ENCODE data around the gene PALM.
A peak's percentile ranks its signal among the peaks of the same experiment; 100 is the strongest.

Gene PALM

GRCh38 chr19:670609-671075, 38.1 kb upstream of the PALM start:
- Histone ChIP-seq H3K4me1 (ENCODE audit: insufficient read depth, poor library complexity, severe bottlenecking) (no peaks in the 10 kb centered on the region), H3K9me3 (ENCODE audit: severe bottlenecking) (no peaks in the 10 kb centered on the region), H3K4me3 (ENCODE audit: severe bottlenecking) (no peak overlapping the region), H3K36me3 (ENCODE audit: low read depth) (no peaks in the 10 kb centered on the region), H3K27me3 (ENCODE audit: insufficient read depth, poor library complexity, severe bottlenecking) (no peaks in the 10 kb centered on the region), H3K27ac (ENCODE audit: poor library complexity, severe bottlenecking) (no peak overlapping the region)
- DNase-seq (ENCODE audit: low spot score) (no peak), ATAC-seq (ENCODE audit: low read depth) (no peak)
- no peak for TF ChIP-seq CTCF (IDR thresholded peaks at IDR 0.05; ENCODE audit: poor library complexity, severe bottlenecking)

GRCh38 chr19:674282-675151, 34.2 kb upstream of the PALM start:
- ATAC-seq (ENCODE audit: low read depth) (no peak), DNase-seq (ENCODE audit: low spot score) (no peak)
- Histone ChIP-seq H3K27me3 (ENCODE audit: insufficient read depth, poor library complexity, severe bottlenecking) (no peaks in the 10 kb centered on the region), H3K27ac (ENCODE audit: poor library complexity, severe bottlenecking) (peak overlapping the region; percentile 96), H3K4me1 (ENCODE audit: insufficient read depth, poor library complexity, severe bottlenecking) (peaks cover 5% of the 10 kb centered on the region), H3K4me3 (ENCODE audit: severe bottlenecking) (no peak overlapping the region), H3K36me3 (ENCODE audit: low read depth) (peaks cover 17% of the 10 kb centered on the region), H3K9me3 (ENCODE audit: severe bottlenecking) (no peaks in the 10 kb centered on the region)
- TF ChIP-seq CTCF (IDR thresholded peaks at IDR 0.05; ENCODE audit: poor library complexity, severe bottlenecking) = no peak

GRCh38 chr19:676007-676338, 32.8 kb upstream of the PALM start:
- H3K27me3 ChIP-seq (ENCODE audit: insufficient read depth, poor library complexity, severe bottlenecking) = no peaks in the 10 kb centered on the region
- no peaks in the 10 kb centered on the region for H3K9me3 ChIP-seq (ENCODE audit: severe bottlenecking)
- H3K4me1 ChIP-seq (ENCODE audit: insufficient read depth, poor library complexity, severe bottlenecking) = peaks cover 5% of the 10 kb centered on the region
- peak overlapping the region; percentile 84 for H3K4me3 ChIP-seq (ENCODE audit: severe bottlenecking)
- ATAC-seq (ENCODE audit: low read depth) = no peak
- peak overlapping the region; percentile 96 for H3K27ac ChIP-seq (ENCODE audit: poor library complexity, severe bottlenecking)
- no peak for TF ChIP-seq CTCF (IDR thresholded peaks at IDR 0.05; ENCODE audit: poor library complexity, severe bottlenecking)
- DNase-seq (ENCODE audit: low spot score) = no peak
- H3K36me3 ChIP-seq (ENCODE audit: low read depth) = peaks cover 17% of the 10 kb centered on the region

- TF ChIP-seq CTCF (IDR thresholded peaks at IDR 0.05; ENCODE audit: poor library complexity, severe bottlenecking) = no peak
- H3K4me3 ChIP-seq (ENCODE audit: severe bottlenecking) = peak within 1 kb of the TSS; percentile 84
- H3K27me3 ChIP-seq (ENCODE audit: insufficient read depth, poor library complexity, severe bottlenecking) = no peaks in the 10 kb centered on the region
- H3K27ac ChIP-seq (ENCODE audit: poor library complexity, severe bottlenecking) = peak within 1 kb of the TSS; percentile 96
- H3K4me1 ChIP-seq (ENCODE audit: insufficient read depth, poor library complexity, severe bottlenecking) = peaks cover 5% of the 10 kb centered on the region
- H3K9me3 ChIP-seq (ENCODE audit: severe bottlenecking) = no peaks in the 10 kb centered on the region
- DNase-seq (ENCODE audit: low spot score) (no peak), ATAC-seq (ENCODE audit: low read depth) (no peak)
- H3K36me3 ChIP-seq (ENCODE audit: low read depth) = peaks cover 21% of the 10 kb centered on the region
These were observed 32.2 kb upstream of the PALM start, which contains the start of gene FSTL3 for GRCh38 chr19:676339-677105. Gene FSTL3, plus strand, starts transcription at chr19:676392. Its CDS starts 32 bp downstream, at chr19:676424.
